NCI-H1417 treated with DMSO at 0.1 percent for 48 hours (cell line): Measurements from ENCODE around the gene ZNF502.

Experiments
- DNase-seq: peaks from one replicate; lab custom pipeline; 2025; lab: John Stamatoyannopoulos, UW

Gene ZNF502

GRCh38 chr3:44771424-44772098 is 59.1 kb downstream of the ZNF502 start:
- DNase-seq, result no peak

DNA sequence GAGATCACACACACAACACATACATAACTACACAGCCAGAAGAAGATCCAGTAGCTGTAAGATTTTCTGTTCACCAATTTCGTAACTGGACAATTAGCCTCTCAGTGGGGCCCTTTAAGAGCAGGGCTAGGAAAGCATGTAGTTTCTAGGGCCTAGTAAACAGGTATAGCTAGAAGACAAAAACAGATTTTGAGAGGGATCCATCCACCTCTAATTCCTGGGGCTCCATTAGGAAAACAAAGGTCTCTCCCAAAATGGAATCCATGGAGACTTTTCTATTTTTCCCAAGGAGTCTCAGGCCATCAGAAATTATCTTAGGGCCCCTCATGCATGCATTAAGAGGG is 59.6 kb downstream of the ZNF502 start:
- DNase-seq, result no peak
